DMS153 (cell line): ENCODE measurements around the gene UBASH3B.

Experiments
- DNase-seq: peaks from one replicate; lab custom pipeline; 2025; lab: John Stamatoyannopoulos, UW

UBASH3B gene

GRCh38 chr11:122647736-122648275 is 7.7 kb upstream of the UBASH3B start:
- no peak for DNase-seq

GRCh38 chr11:122649116-122649515 is 6.4 kb upstream of the UBASH3B start:
- DNase-seq = no peak

DNA sequence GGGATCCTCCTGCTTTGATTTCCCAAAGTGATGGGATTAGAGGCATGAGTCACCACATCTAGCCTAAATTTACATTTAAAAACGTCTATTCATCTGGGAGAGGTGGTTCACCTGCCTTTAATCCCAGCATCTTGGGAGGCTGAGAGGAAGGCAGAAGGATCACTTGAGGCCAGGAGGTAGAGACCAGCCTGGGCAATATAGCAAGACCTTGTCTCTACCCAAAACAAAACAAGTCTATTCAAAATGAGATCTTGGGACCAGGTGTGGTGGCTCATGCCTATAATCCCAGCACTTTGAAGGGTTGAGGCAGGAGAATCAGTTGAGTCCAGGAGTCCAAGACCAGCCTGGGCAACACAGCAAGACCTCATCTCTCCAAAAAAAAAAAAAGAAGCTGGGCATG is 4.9 kb upstream of the UBASH3B start:
- DNase-seq = no peak

- no peak for DNase-seq
These were observed 3.0 kb upstream of the UBASH3B start for GRCh38 chr11:122652495-122652894.

GRCh38 chr11:122653916-122654585 is 1.5 kb upstream of the UBASH3B start:
- no peak for DNase-seq

- no peak for DNase-seq
These were observed 630 bp downstream of the UBASH3B start for GRCh38 chr11:122656073-122656630.

DNA sequence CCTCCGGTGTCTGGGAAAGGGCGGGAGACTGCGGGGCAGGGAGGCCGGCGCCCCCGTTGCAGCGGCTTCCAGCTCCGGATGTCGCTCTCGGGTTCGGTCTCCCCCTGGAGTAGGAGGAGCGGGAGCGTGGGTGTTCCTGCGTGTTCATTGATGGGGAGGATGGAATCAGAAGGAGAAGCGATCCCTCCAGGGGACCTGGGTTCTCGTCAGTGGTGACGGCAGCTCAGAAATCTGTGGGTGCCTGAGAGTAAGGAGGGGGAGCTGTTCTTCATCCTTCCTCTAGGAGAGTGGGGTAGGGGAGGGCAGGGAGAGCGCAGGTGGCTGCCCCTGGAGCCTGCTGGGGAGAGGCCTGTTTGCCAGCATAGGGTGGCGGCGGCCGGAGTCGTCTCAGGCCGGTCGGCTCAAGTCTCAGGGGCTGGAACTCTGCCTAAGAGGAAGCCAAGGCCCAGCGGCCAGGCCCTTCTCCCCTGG is 1.1 kb downstream of the UBASH3B start:
- DNase-seq = no peak

DNA sequence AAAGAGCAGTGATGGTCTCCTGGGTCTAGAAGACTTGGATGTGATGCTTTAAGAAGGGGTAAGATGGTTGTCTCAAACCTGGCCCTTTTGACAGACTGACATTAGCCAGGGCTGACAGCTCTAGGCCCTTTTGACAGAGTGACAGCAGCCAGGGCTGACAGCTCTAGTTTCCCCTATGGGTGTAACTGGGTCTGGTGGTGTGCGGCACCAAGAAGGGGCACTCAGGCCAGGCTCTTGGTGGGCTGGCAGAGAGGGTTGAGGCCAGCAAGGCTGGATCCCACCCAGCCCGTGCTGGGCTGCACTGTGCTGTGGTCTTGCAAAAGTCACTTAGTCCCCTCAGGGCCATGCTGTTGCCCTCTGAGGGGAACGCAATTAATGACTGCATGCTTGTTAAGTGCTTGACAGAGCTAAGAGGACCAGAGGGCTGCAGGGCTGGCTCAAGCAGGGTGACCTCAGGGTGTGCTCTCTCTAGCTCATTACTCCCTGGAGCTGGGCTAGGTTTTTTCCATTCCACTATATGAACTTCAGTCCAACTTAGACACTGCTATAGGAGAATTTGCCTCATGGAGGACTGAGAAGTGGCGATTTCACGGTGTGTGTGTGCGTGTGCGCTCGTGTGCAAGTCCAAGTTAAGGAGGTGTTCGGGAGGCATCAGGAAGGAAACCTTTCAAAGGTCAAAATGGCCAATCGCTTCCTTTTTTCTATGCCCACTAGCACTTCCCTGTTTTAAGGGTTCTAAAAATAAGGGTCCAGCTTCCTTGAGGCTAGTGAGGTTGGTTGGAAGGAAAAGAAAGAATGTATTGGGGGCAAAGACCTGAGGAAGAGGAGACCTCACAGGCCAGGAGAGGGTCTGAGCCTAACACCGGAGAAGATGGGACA is 4.4 kb downstream of the UBASH3B start:
- no peak for DNase-seq

GRCh38 chr11:122661182-122661945 is 5.8 kb downstream of the UBASH3B start:
- peak; percentile 11 for DNase-seq

DNA sequence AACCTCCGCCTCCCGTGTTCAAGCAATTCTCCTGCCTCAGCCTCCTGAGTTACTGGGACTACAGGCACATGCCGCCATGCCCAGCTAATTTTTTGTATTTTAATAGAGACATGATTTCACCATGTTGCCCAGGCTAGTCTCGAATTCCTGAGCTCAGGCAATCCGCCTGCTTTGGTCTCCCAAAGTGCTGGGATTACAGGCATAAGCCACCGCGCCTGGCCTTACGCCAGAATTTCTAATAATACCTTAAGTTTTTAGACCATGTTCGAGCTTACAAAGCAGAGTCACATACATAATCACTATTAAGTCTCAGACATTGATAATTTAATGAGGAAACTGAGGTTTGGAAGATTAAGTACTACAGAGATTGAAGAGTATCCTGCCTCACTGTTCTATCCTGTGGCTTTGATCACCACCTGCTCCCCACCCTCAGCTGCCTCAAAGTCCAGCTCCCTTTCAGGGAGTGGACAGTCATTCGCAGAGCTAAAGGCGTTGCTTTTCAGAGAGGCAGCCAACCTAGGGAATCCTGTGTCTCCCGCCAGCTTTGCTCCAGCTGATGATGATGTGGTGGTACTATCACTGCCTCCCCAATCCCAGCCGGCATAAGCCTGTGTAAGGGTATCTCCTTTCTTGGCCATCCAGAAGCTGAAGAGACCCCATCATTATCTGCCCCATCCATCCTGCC is 7.7 kb downstream of the UBASH3B start:
- DNase-seq = no peak

DNA sequence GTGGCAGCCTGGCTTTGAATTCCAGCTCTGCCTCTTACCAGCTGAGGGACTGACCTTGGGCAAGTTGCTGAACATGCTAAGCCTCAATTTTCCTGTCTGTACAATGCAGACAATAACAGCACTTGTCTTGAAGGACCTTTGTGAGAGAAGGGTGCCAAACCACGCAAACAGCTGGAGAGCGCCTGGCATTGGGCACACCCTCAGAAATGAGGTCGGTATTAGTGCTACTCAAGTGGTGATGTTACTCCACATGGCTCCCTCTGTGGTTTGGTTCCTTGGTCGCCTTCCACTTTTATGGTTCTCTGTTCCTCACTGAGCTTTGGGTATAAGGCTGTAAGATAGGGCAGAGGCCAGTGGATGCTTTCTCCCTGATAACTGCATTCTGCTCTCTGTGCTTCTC is 8.2 kb downstream of the UBASH3B start:
- DNase-seq = no peak

GRCh38 chr11:122664188-122664587 is 8.7 kb downstream of the UBASH3B start:
- no peak for DNase-seq

DNA sequence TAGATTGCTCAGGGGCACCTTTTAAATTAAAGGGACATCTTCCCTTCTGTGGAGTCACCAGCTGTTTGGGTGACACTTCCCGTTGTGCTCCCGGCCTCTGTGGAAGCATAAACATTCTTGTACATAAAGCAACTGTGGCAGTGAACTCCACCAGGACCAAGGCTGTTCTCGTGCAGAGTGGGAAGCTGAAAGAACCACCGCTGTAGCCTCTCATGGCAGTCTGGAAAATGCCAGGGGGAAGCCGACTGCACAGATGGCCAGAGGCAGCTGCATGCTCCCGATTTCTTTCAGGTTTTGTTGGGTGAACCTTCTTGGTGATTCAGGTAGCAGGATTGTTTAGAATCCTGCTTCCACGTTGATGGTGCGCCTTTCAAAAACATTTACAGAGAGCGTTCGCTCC is 10.3 kb downstream of the UBASH3B start:
- DNase-seq = no peak

GRCh38 chr11:122666743-122667142 is 11.2 kb downstream of the UBASH3B start:
- no peak for DNase-seq

- no peak for DNase-seq
These were observed 13.1 kb downstream of the UBASH3B start for GRCh38 chr11:122668562-122669090.

DNA sequence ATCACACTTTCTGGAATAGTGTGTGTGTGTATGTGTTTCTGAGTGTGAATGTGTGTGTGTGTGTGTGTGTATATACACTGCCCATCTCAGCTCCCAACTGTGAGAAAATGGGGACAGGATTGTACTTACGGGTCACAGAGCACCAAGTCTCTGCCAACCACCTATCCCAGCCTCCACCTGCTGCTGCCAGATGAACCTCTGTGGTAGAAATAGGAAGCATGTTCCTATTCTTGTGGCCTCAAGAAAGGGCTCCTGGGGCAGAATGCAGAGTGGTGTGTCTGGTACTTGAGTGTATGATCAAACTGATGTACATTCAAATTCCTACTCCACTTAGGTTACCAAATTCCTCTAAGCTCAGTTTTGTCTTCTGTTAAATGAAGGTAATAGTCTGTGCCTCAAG is 14.6 kb downstream of the UBASH3B start:
- no peak for DNase-seq

DNA sequence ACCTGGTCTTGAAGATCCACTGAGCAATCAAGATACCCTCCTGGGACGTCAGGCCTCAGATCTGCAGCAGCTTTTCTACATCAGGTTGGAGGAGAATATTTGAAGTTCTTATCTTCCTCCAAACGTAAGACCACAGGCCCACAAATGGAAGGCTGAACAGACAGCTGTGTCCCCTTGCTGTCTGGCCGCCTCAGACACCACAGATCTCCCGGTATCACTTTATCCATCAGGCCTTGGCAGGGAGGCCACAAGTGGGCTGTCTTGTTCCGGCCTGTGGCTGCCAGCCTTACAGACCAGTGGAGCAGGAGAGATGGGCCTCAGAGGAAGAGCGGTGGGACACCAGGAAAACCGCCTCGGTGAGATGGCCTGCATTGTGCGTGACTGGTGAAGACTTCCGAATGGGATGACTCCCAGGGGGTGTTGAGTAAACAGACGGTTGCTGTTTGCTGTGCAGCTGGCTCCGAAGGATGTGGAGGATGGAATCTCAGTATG is 15.9 kb downstream of the UBASH3B start:
- no peak for DNase-seq

DNA sequence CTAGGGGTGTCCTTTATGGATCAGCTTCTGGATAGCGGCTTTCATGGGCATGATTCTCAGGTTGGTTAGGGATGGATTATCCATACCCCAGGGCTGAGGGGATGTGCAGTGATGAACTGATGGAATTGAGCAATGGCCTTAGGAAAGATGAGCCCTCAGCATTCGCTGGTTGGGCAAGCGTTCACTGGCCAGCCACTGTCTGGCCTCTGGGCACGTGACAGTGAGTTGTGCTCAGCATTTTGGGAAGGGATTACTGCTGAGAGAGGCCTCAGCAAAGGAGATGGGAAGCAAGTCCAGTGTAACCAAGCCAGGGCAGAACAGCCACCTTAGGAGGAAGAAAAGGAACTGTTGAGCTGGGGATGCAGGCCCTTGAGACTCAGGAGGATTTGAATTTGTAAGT is 17.4 kb downstream of the UBASH3B start:
- no peak for DNase-seq

DNA sequence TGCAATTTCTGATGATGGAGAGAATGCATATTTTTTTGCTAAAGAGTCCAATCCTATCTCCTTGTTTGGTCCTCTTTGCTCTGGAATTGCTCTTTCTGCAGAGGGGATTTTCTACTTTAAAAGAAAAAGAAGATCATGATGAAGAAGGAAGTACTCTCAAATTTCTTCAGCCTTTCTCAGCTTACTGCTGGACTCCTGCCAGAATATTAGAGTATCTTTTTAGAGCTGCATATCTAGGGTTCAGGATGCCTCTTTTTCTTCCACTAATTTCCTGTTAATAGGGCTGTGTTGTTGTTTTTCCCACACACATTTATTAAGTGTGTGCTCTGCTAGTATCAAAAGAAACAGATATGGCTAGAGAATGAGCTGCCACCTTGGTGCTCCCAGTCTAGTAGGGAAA is 18.2 kb downstream of the UBASH3B start:
- DNase-seq = no peak

- no peak for DNase-seq
These were observed 21.1 kb downstream of the UBASH3B start for GRCh38 chr11:122676638-122677037.

GRCh38 chr11:122677256-122677655 is 21.7 kb downstream of the UBASH3B start:
- no peak for DNase-seq
